Tibial artery (tissue), 4 donors: ENCODE measurements around the gene ACTN4.

Experiments
- DNase-seq, 2 donors: peaks; one replicate each; pipeline ENCODE4 v3.0.0-alpha.2; 2019
- H3K27ac ChIP-seq, 2 donors: fragments of 200-600 bp; sonication (generic) in 1 of 2; 1 replicate in 1 of 2; 2 replicates in 1 of 2; pipeline ENCODE4 v1.5.1; 2018 to 2019; ENCODE audit warnings: mild to moderate bottlenecking in 1 of 2
- H3K27me3 ChIP-seq, 2 donors: fragments of 200-600 bp; sonication (generic) in 1 of 2; one replicate each; pipeline versions ENCODE4 v1.5.1 to v1.6.0; 2016 to 2019
- H3K36me3 ChIP-seq, 3 donors: fragments of 200-600 bp; sonication (generic) in 2 of 3; one replicate each; pipeline ENCODE4 v1.5.1; 2016 to 2019; ENCODE audit warnings: mild to moderate bottlenecking in 2 of 3
- H3K4me1 ChIP-seq, 4 donors: fragments of 200-600 bp; sonication (generic) in 2 of 4; 1 replicate in 3 of 4; 2 replicates in 1 of 4; pipeline ENCODE4 v1.5.1; 2016 to 2019
- H3K4me3 ChIP-seq, 2 donors: fragments of 200-600 bp; sonication (generic) in 1 of 2; 1 replicate in 1 of 2; 2 replicates in 1 of 2; pipeline ENCODE4 v1.5.1; 2018 to 2019; ENCODE audit warnings: mild to moderate bottlenecking in 2 of 2
- H3K9me3 ChIP-seq, 3 donors: fragments of 200-600 bp; sonication (generic) in 1 of 3; one replicate each; pipeline ENCODE4 v1.5.1; 2016 to 2019
- CTCF ChIP-seq, 2 experiments: fragments of 200-600 bp in 1 of 2; fragments of 450-650 bp in 1 of 2; IDR thresholded peaks; one replicate each; pipeline ENCODE4 v1.5.1; 2017 to 2019; ENCODE audit warnings: antibody characterized with exemption in 2 of 2, mild to moderate bottlenecking in 1 of 2, moderate library complexity in 1 of 2
- intact Hi-C: fragments of 100-400 bp; cut with DNase I; formaldehyde crosslinking; loops from one replicate; pipeline ENCODE4 v1.15.0; 2023; ENCODE audit warnings: low total_unique reads

Gene ACTN4

GRCh38 chr19:38714354-38714778, 66.9 kb downstream of the ACTN4 start:
- Histone ChIP-seq H3K9me3 (no peaks in the 10 kb centered on the region), H3K27me3 (no peaks in the 10 kb centered on the region), H3K27ac (peak overlapping the region; percentile 91 to 94), H3K36me3 (peaks cover 65 to 82% (median 73%) of the 10 kb centered on the region in 3 donors), H3K4me3 (no peak overlapping the region), H3K4me1 (peaks cover 5 to 92% (median 71%) of the 10 kb centered on the region in 4 donors)
- TF ChIP-seq CTCF (IDR thresholded peaks at IDR 0.05): no peak
- no peak for DNase-seq
- intact Hi-C loops: no loop called here

- peaks cover 16 to 92% (median 72%) of the 10 kb centered on the region in 4 donors for H3K4me1 ChIP-seq
These were observed 68.1 kb downstream of the ACTN4 start for GRCh38 chr19:38715555-38715954.

GRCh38 chr19:38717051-38717450, 69.6 kb downstream of the ACTN4 start:
- DNase-seq: no peak
- Histone ChIP-seq H3K27ac (peak overlapping the region; percentile 91 to 94), H3K27me3 (no peaks in the 10 kb centered on the region), H3K9me3 (no peaks in the 10 kb centered on the region), H3K4me3 (no peak overlapping the region), H3K36me3 (peaks cover 67 to 77% (median 77%) of the 10 kb centered on the region in 3 donors), H3K4me1 (peaks cover 16 to 92% (median 72%) of the 10 kb centered on the region in 4 donors)
- TF ChIP-seq CTCF (IDR thresholded peaks at IDR 0.05): no peak
- intact Hi-C loops: loop anchor here (5.0 kb wide), 1 partner anchor 65 kb away; no protein-coding TSS in a partner anchor

More at GRCh38 chr19:38715555-38715954, 68.1 kb downstream of the ACTN4 start:
- peaks cover 61 to 76% (median 73%) of the 10 kb centered on the region in 3 donors for H3K36me3 ChIP-seq
- no peaks in the 10 kb centered on the region for H3K9me3 ChIP-seq
- DNase-seq: peak in 1 of 2 donors; percentile 91
- intact Hi-C loops: loop anchor here (5.0 kb wide), 1 partner anchor 63 kb away; no protein-coding TSS in a partner anchor
- peak overlapping the region; percentile 91 to 94 for H3K27ac ChIP-seq
- no peak overlapping the region for H3K4me3 ChIP-seq
- peak in 1 of 2 experiments; percentile 46 for TF ChIP-seq CTCF (IDR thresholded peaks at IDR 0.05)
- H3K27me3 ChIP-seq: no peaks in the 10 kb centered on the region

GRCh38 chr19:38717855-38718254, 70.4 kb downstream of the ACTN4 start:
- no peak for DNase-seq
- Histone ChIP-seq H3K9me3 (no peaks in the 10 kb centered on the region), H3K27ac (peak overlapping the region; percentile 72 to 91), H3K4me1 (peaks cover 16 to 92% (median 72%) of the 10 kb centered on the region in 4 donors), H3K36me3 (peaks cover 75 to 86% (median 81%) of the 10 kb centered on the region in 3 donors), H3K4me3 (no peak overlapping the region), H3K27me3 (no peaks in the 10 kb centered on the region)
- intact Hi-C loops: loop anchor here (5.0 kb wide), 1 partner anchor 66 kb away; no protein-coding TSS in a partner anchor
- TF ChIP-seq CTCF (IDR thresholded peaks at IDR 0.05): no peak

GRCh38 chr19:38718747-38719543, 71.5 kb downstream of the ACTN4 start:
- H3K27me3 ChIP-seq: no peaks in the 10 kb centered on the region
- peak overlapping the region; percentile 72 to 91 for H3K27ac ChIP-seq
- H3K9me3 ChIP-seq: no peaks in the 10 kb centered on the region
- H3K36me3 ChIP-seq: peaks cover 83 to 96% (median 88%) of the 10 kb centered on the region in 3 donors
- peak; percentile 58 for TF ChIP-seq CTCF (IDR thresholded peaks at IDR 0.05)
- DNase-seq: peak; percentile 75 to 96
- peaks cover 16 to 92% (median 66%) of the 10 kb centered on the region in 4 donors for H3K4me1 ChIP-seq
- H3K4me3 ChIP-seq: no peak overlapping the region
- intact Hi-C loops: loop anchor here (5.0 kb wide), 1 partner anchor 67 kb away; no protein-coding TSS in a partner anchor
